Esophagus squamous epithelium (tissue), 4 donors: ENCODE results near the gene SLC25A42.

Experiments
- POLR2A ChIP-seq, 4 donors: fragments of 450-650 bp; IDR thresholded peaks; one replicate each; pipeline ENCODE4 v1.6.1; 2017; ENCODE audit warnings: antibody characterized with exemption in 4 of 4, mild to moderate bottlenecking in 4 of 4, moderate library complexity in 3 of 4
- TF ChIP-seq, protein P1 (sequence below), 6 experiments: fragments of 450-650 bp in 4 of 6; fragments of 200-600 bp in 2 of 6; sonication (generic) in 2 of 6; IDR thresholded peaks; one replicate each; pipeline ENCODE4 v1.5.1; 2016 to 2019; ENCODE audit warnings: antibody characterized with exemption in 6 of 6, mild to moderate bottlenecking in 4 of 6, moderate library complexity in 4 of 6

DNA sequence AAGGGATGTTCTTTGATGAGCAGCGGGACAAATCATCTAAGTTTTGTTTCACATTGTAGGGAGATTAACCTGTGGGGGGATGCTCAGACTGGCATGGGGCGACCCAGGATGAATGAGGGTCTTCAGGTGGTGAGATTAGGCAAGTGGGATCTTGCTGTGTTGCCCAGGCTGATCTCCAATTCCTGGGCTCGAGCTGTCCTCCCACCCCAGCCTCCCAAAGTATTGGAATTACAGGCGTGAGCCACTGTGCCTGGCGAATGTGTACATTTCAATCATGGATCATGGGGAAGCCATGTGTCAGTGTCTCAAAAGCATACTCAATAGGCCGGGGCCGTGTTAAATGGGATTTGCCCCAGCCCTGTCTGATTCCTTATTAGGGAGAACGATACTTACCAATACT lies 8.1 kb downstream of the SLC25A42 start:
- TF ChIP-seq, protein P1, sequence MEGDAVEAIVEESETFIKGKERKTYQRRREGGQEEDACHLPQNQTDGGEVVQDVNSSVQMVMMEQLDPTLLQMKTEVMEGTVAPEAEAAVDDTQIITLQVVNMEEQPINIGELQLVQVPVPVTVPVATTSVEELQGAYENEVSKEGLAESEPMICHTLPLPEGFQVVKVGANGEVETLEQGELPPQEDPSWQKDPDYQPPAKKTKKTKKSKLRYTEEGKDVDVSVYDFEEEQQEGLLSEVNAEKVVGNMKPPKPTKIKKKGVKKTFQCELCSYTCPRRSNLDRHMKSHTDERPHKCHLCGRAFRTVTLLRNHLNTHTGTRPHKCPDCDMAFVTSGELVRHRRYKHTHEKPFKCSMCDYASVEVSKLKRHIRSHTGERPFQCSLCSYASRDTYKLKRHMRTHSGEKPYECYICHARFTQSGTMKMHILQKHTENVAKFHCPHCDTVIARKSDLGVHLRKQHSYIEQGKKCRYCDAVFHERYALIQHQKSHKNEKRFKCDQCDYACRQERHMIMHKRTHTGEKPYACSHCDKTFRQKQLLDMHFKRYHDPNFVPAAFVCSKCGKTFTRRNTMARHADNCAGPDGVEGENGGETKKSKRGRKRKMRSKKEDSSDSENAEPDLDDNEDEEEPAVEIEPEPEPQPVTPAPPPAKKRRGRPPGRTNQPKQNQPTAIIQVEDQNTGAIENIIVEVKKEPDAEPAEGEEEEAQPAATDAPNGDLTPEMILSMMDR (IDR thresholded peaks at IDR 0.05) = no peak
- TF ChIP-seq POLR2A (IDR thresholded peaks at IDR 0.05) = no peak
